NCI-H524 (cell line): Measurements from ENCODE around the gene SPON2.
"Not testable (repeated sequence)": the region's sequence is repeated elsewhere in the genome, so short reads cannot be mapped to it uniquely, and the experiment has no call there.

Experiments
- DNase-seq, 2 experiments: peaks; one replicate each; lab custom pipeline; 2025; lab: John Stamatoyannopoulos, UW

Gene SPON2

GRCh38 chr4:1151541-1151940, 20.8 kb downstream of the SPON2 start:
- DNase-seq = peak in 1 of 2 experiments; percentile 31

DNA sequence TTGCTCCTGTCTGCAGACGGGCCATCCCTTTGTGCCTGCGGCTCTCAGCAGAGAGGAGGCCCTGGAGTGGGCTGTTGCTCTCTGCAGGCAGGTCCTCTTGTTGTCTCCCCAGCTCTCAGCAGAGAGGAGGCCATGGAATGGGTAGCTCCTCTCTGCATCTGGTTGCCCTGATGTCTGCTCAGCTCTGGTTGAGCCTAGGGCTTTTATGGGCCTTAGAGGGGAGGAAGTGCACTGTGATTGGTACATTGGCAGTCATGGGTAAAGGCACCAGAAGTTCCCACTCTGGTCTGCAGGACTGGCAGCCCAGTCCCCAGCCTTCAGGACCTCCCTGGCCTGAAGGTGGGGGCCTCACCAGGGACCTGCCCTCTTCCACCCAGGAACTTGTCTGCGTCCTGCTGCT, 21.5 kb downstream of the SPON2 start:
- no peak for DNase-seq

- DNase-seq = no peak
Observed at GRCh38 chr4:1139860-1140259, 32.5 kb downstream of the SPON2 start.

DNA sequence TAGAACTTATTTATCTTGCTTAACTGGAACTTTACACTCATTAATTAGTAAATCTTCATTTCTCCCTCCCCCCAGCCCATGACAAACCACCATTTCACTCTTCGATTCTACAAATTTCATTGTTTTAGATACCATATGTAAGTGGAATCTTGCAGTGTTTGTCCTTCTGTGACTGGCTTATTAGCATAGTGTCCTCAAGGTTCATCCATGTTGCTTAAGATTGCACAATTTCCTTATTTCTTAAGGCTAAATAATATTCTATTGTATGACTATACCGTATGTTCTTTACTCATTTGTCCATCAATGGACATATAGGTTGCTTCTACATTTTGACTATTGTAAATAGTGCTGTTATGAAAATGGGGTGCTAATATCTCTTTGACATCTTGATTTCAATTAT, 34.5 kb downstream of the SPON2 start:
- no peak for DNase-seq

GRCh38 chr4:1137063-1137776, 35.2 kb downstream of the SPON2 start:
- DNase-seq = no peak

GRCh38 chr4:1136048-1136447, 36.3 kb downstream of the SPON2 start:
- no peak for DNase-seq

DNA sequence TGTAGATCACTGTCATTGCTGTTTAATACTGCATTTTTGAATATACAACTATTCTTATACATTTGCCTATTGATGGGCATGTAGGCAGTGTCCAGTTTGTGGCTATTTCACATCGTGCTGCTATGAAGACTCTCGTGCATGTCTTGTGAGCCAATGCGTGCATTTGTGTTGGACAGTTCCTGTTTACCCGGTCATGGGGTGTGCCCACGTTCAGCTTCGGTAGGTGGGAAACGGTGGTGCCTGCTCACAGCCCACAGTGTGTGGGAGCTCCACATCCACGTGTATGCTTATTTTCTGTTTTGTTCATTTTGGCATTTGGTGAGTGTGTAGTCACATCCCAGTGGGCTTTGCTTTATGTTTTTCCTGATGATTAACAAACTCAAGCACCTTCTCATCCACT, 39.4 kb downstream of the SPON2 start:
- no peak for DNase-seq

DNA sequence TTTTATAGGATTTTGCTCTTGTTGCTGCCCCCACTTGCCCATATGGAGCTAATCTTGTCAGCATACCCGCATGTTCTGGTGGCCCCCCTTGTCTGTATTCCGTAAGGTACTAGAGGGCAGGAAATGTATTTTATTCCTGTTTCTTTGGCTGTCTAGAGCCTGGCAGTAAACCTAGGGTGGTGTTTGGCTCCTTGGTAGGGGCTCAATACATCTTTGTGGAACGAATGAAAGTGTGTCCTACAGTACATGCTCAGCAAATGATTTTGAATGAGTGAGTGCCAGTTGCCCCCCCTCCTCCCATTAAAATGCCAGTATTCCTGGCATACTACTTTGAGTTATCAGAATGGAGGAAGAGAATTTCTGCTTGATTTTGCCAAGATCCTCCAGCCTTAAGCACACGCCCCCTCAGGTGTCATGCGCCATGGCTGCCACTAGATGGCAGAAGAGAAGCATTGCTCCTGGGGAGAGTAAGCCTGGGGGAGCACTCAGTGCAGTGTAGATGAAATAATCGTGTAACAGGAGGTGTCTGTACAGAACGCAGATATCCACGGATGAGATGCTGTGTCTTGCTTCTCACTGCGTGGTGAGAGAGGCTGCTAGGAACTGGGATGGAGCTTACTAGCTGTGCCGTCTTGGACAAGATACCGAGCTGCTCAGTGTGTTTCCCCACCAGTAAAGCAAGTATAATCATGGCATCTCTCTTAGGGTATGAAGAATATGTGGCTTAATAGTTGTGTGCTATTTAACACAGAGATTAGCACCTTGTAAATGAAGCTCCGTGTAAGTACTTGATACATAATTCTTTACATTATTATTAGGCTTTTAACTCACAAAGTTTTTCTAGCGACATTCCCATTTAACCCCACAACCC, 41.8 kb downstream of the SPON2 start:
- peak; percentile 60 to 77 for DNase-seq

DNA sequence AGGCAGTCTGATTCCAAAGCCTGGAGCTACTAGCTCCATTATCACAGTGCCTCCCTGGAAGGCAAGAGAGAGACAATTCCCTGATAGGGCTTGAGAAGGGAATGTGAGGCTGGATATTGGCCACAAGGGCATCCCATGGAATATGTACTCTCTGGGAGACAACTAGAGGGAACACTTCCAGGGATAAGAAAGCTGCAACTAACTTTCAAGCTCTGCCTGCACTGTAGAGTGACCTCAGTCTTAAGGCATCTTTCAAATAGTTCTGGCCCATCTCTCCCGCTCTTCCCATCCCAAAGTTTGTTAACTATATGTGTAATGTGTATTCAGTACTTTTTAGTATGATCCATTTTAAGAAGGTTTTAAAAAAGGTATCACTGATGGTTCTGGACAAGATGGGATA, 45.9 kb downstream of the SPON2 start:
- DNase-seq = no peak

GRCh38 chr4:1125466-1125865, 46.9 kb downstream of the SPON2 start:
- DNase-seq = not testable (repeated sequence)

- no peak for DNase-seq
Observed at GRCh38 chr4:1124818-1125217, 47.6 kb downstream of the SPON2 start.

DNA sequence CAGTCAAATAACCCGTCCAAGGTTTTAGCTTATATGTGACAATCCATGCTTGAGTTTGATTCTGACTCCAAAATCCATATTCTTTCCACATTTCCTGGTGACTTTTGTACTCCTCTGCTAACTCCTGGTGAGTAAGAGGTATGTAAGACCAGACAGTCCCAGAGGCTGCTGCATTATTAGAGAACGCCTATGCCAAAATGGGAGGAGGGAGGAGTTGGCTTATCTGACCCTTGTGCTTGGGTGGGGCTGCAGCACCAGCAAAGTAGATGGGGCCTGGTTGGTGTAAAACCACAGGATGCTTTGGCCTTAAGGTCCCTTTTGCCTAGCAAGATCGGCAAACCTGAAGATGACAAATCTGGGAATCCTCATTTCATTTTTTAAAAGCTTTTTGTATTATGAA, 49.9 kb downstream of the SPON2 start:
- no peak for DNase-seq
